ENCODE measurements around the gene HTT.

Gene HTT

DNA sequence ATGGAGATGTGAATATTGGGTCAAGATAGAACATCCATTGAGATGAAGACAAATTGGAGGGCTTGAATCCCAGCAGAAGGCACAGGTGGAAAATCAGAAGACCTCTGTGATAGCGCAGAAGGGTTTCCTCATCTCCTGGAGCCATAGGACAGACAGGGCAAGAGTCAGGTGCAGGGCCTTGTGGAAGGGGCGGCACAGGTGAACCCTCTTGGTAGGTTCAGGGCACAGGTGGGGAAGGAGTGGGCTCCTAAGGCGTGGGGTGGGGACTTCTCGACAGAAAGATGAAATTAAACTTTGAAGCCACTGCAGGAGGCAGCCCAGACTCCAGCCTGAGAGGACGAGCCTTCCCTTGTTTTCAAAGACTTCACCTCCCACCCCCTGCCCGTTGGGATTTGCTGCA lies 209.0 kb downstream of the HTT start:
- no peak for DNase-seq

- no peak for DNase-seq
Measured at GRCh38 chr4:3283916-3284315, 209.4 kb downstream of the HTT start.

DNA sequence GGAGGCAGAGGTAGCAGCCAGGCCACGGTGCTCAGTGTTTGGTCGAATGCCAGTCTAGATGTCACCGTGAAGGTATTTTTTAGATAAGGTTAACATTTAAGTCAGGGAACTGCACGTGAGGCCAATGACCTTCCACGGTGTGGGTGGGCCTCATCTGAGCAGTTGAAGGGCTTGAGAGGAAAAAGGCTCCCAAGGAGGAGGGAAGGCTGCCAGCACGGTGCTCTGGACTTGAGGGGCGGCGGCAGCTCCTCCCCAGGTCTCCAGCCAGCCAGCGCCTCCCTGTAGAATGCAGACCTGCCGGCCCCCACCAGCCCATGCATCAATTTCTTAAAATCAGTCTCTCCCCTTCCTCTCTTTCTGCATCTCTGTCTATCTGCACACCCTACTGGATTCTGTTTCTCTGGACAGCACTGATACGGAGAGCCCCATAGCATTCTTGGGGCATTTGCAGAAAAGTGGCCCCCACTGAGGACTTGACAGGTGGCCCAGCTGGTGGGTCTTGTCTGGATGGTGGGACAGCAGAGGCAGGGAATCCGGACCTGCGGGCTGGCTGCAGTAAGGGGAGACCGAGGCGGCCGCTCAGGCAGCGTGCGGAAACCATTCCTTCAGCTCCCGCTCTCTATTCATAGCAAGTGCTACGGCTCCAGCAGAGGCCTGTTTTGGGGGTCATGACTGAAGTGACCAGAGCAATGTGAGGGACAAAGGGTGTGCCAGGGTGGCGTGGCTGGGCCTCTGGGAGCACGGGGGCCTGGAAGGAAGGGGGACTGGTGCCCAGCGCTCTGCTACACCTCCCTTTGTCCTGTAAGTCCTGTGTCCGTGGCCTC lies 210.5 kb downstream of the HTT start:
- DNase-seq, result no peak

DNA sequence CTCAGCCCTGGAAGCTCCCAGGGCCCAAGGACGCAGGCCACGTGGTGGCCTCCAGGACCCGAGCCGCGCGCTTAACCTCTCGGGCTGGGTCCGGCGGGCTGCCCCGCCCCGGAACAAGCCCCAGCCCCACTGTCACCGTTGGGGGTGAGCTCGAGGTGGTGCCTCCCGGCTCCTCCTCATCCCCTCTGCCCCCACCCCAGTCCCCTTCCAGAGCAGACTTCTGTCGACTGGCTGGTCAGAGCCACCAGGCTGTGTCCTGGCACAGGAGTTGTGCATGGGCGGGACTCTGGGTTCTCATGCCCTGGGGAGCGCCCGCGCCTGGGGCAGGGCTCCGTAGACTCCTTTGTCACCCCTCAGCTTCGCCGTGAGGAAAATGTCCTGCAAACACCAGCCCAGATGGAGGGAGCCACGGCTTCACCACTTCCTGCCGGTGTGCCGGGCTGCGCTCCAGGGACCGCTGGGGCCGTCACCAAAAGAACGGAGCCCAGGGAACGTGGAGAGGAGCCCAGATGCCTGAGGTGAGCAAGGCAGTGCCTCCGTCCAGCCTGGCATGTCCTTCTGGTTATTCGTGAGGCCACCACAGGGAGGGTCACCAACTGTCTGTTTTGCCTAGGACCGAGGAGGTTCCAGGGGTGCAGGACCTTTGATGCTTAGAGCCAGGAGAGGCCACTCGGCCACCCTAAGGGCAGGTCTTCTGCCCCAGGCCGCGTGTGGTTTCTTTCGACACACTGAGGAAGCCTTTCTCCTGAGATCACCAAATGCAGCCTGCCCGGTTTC lies 211.3 kb downstream of the HTT start:
- DNase-seq, result no peak

DNA sequence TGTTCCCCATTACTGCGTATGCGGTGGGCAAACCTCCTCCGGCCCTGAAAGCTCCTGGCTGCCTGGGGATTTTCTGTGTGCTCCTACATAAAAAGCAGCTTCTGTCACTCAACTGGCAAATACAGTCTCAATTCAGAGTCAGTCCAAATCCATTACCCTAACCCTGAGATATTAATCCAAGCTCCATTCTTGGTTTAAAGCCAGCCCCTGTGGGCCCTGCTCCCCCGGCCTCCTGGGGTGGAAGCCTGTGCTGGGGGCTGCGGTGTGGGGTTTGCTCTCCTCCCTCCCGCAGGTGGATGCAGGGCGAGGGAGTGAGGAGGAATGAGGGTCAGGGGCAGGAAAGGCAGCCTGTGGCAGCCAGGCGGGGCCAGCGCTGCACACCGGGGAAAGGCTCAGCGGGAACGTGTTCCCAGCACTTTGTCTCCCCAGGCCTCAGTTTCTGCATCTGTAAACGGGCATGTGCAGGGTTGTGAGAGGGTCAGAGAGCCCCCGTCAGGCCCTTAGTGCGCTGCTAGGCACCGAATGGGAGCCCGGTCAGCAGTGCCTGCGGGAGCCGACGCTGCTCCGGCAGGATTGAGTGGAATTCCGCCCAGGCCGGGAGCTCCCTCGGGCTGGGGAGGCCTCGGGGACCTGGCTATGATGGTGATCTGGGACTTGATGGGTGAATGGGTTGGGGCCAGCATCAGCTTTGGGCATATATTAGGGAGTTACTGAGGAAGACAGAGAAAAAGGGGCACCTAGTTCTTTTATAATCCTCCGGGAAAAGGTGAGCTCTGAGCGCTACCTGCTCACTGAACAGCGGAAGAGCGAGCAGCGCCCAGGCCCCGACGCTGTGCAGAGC lies 212.1 kb downstream of the HTT start:
- no peak for DNase-seq

GRCh38 chr4:3287271-3287971 lies 212.9 kb downstream of the HTT start:
- no peak for DNase-seq

DNA sequence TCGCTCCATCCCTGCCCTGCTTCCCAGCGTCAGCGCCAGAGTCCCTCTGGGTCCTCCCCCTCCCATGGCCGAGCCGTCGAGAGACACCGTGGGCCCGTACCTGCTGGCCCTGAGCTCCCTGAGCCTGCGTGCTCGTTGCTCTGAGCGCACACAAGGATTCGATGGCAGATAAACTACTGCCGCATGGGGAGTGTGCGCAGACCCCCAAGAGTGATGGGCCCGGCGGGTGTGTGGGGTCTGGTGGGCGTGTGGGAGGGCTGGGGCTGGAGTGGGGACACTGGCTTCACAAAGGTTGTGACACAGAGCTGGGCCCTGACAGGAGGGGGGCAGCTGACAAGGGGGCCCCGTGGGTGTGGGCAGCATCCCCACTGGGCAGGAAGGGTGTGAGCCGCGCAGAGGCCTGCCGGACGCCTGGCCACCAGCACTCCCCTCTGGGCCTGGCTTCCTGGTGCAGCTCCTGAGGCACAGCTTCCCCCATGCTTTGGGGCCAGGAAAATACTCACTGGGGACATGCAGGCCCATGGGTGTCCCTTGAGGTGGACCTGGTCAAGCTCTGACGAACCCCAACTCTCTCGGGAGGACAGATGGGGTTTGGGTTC lies 213.6 kb downstream of the HTT start:
- no peak for DNase-seq

GRCh38 chr4:3288571-3289094 lies 214.2 kb downstream of the HTT start:
- no peak for DNase-seq

DNA sequence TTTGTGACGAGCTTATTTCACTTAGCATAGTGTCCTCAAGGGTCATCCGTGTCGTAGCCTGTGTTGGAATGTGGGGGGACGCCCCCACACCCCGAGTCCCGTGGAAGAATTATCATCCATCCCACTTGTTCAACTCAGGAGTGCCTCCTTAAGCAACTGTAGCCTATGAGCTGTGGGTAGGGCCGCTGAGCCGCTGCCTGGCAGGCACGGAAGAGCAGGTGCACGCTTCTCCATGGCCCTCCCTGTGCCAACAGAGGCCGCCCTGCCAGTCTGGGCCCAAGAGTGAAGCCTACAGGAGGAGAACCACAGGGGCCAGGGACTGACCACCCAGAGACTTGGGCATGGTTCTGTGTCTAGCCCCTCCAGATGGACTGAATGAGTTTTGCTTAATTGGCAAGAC lies 216.0 kb downstream of the HTT start:
- DNase-seq, result no peak

GRCh38 chr4:3290889-3291321 lies 216.4 kb downstream of the HTT start:
- DNase-seq, result no peak

- DNase-seq, result no peak
Measured at GRCh38 chr4:3291411-3291968, 217.0 kb downstream of the HTT start.

DNA sequence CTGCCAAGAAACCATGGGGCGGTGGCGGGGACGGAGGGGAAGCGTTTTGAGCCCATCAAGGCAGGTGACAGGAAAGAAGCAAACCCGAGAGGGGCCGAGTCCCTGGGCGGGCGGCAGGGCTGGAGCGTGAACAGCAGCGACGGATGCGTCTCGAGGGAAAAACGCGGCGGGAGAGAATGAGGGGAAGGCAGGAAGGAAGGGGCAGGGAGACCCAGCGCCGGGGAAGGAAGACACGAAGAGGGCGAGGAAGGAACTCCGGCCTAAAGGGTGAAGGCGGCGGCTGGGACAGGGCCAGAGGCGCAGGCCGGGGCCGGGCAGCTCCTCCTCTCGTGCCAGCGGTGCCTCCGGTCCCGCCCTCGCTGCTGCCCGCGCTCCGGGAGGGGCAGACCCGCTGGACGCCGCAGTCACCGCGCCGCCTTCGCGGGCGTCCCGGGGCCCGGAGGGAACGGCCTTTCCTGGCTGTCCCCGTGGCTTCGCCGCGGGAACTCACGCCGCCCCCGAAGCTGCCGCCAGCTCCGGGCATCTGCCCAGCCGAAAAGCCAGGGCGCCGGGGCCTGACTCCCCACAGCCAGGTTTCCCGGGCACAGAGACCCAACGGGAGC lies 217.6 kb downstream of the HTT start:
- DNase-seq, result peak; percentile 28 to 43

DNA sequence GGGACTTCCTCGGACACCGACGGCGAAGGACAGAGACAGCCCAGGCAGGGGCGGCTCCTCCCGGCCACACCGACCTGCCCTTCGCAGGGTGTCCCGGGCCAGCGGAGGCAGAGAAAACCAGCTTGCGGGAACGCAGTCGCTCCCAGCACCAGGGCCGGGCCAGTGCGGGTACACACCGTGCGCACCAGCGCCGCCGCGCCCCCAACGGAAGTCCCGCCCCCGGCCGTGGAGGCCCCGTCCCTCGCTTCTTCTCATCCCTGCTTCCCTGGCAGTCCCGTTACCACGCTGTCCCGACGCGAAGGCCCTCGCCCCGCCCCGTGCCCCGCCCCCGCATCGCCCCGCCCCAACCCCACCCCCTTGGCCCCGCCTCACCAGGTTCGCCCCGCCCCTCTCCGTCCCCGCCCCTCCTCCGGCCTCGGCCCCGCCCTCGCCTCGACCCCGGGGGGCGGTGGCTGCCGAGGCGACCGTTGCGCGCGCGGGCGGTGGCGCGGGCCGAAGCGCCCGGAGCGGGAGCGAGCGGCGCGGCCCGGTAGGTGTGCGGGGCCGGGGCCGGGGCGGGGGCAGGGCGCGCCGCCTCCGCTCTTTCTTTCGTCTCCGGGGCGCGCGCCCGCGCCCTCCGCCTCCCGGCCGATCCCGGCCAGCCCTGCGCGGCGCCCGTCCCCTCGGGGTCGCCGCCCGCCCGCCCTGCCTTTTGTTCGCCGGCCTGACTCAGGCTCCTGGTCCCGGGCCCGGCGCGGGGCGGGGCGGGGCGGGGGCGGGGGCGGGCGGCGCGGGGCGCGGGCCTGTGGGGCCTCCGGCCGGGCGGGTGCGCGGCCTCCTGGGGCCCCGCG lies 218.3 kb downstream of the HTT start, which contains the start of gene RGS12:
Gene RGS12, plus strand, starts transcription at position 451 of the 830 bp plus-strand sequence. CDS start 23,150 bp downstream, outside the sequence.
- peak; percentile 92 to 94 for DNase-seq
